Measurements from ENCODE around the gene SLC6A8.
"Not testable (repeated sequence)": the region's sequence is repeated elsewhere in the genome, so short reads cannot be mapped to it uniquely, and the experiment has no call there.

The SLC6A8 gene

DNA sequence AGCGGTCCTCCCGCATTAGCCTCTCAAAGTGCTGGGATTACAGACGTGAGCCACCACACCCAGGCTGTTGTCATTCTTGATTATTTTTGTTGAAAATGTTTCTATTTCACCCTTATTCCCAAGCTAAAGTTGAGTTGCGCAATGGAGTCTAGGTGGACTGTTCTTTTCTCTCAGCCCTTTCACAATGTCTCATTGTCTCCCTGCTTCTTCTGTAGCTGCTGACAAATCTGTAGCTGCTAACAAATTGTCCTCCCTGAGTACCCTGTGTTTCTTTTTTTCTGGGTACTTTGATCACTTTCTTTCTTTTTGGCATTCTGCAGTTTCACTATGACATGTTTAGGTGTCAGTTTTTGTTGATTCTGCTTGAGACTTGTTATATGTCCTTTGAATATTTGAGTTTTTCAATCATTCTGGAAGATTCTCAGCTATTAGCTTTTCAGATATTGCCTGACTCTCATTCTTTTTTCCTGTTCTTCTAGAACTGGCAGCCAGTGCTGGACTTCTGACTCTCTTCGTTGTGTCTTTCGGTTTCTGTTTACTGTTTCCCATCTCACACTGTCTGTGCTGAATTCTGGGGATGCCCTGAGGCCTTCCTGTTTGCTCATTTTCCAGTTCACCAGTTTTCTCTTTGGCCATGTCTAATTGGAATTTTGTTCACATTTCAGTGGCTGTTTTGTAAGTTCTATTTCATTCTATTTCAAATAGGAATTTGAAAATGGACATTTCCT is 43.6 kb downstream of the SLC6A8 start:
- DNase-seq (no peak), ATAC-seq (no peak)

- ATAC-seq (no peak), DNase-seq (no peak)
Measured at GRCh38 chrX:153731845-153732215, 44.1 kb downstream of the SLC6A8 start.

DNA sequence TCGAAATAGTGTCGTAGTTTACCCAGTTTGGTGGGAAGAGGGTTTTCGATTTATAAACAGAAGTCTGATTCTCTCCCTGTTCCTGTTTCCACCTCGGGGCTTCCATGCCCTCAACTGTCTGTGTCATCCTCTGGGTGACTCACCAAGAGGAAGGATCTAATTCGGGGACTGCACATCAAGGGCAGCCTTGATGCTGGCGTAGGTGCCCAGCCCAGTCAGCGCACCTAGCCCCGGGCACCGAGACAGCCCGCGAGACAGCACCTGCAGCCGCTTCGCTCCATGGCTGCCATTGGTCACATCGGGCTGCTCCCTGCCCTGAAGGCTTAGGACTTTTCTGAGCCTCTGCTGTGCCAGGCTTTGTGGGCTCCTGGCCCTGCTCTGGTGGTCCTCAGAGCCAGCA is 44.7 kb downstream of the SLC6A8 start:
- ATAC-seq: no peak
- DNase-seq: no peak

DNA sequence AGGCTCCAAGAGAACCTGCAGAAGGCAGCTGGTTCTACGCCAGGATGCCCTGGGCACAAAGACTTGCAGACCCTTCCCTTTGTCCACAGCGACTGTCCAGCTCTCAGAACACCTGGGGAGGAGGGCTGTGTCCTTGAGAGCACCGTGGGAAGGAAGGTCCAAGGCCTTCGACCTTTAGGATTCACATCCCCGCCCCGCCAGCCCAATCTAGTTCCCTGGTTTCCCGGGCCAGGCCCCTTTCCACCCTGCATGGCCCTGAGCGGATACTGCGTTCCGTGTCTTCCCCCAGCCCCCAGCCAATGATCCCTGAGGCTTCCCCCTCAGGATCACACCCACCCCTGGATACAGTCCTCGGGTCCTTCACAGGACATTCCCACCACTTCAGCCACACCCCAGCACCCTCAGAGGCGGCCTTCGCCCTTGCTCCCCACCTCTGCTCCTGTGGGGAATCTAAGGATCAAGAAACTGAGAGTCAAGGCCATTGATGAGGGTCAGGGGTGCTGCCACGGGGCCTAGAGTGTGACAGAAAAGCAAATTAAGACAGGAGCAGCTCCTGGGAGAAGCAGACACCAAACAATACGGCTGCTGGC is 46.0 kb downstream of the SLC6A8 start:
- ATAC-seq: no peak

DNA sequence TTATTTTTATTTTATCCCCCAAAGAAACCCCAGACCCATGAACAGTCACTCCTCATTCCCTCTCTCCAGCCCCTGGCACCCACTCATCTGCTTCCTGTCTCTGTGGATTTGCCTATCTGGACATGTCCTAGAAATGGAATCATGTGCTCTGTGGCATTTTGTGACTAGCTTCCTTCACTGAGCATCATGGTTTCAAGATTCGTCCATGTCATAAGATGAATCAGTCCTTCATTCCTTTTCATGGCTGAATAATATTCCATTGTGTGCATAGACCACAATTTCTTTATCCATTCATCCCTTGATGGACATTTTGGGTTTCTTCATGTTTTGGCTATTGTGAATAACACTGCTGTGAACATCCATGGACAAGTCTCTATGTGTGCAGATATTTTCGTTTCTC is 47.1 kb downstream of the SLC6A8 start:
- ATAC-seq: no peak
- no peak for DNase-seq

More for the DNA sequence above, 46.0 kb downstream of the SLC6A8 start:
- no peak for DNase-seq

- DNase-seq: no peak
- ATAC-seq: peak; percentile 65
Measured at GRCh38 chrX:153735274-153735673, 47.5 kb downstream of the SLC6A8 start.

- ATAC-seq (no peak), DNase-seq (no peak)
Measured at GRCh38 chrX:153736071-153736820, 48.5 kb downstream of the SLC6A8 start.

DNA sequence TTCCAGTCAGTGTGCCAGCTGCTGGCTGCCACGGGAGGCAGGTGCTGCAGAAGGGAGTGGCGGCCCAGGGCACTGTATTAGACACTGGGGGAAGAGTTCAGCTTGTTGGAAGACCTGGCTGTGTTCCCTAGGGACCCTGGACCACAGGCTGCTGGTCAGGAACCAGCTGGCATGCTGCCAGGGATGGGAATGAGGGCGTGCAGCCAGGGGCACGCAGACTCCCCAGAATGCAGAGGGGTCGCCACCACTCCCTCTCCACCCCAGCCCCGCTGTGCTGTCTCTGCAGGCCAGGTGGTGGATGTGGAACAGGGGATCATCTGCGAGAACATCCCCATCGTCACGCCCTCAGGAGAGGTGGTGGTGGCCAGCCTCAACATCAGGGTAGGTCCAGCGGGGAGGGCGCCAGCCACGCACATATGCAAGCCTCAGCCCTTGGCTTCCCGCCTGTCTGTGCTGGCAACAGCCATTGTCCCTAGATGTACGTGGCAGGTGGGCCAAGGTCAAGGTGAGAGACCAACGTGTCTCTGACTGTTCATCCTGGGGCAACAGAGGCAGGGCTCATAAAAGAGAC is 49.2 kb downstream of the SLC6A8 start:
- no peak for DNase-seq
- no peak for ATAC-seq

- ATAC-seq: no peak
- no peak for DNase-seq
Measured at GRCh38 chrX:153738056-153738605, 50.4 kb downstream of the SLC6A8 start.

DNA sequence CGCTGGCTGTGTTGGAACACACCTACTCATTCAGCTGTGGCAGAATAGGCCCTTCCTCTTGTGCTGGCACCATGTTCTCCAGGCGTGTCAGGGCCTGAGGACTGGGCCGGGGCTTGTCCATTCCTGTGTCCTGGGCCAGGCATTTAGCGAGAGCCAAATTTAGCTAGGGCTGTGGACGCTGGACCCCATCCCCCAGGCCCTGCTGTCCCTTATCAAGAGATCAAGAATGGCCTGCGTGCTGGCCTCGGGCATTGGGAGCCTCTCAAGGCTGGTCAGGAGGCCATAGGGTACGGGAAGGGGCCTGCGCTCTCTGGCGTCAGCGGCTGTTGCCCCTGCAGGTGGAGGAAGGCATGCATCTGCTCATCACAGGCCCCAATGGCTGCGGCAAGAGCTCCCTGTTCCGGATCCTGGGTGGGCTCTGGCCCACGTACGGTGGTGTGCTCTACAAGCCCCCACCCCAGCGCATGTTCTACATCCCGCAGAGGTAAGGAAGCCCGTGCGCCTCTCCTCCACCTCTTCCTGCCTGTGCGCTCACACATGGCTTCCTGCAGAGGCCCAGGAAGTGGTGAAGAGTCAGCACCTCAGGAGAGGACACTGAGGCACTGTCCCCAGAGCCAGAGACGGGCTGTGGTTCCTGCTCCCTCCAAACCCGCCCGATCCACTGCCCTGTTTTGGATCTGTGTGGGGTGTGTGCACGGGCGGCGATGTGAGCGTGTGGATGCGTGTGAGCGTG is 52.2 kb downstream of the SLC6A8 start:
- DNase-seq (no peak), ATAC-seq (peak; percentile 55)

- DNase-seq: no peak
- no peak for ATAC-seq
Measured at GRCh38 chrX:153740631-153741222, 53.0 kb downstream of the SLC6A8 start.

GRCh38 chrX:153741446-153741845 is 53.7 kb downstream of the SLC6A8 start:
- ATAC-seq: no peak
- DNase-seq: no peak

- not testable (repeated sequence) for DNase-seq, ATAC-seq
Measured at GRCh38 chrX:153742111-153742510, 54.4 kb downstream of the SLC6A8 start.

- not testable (repeated sequence) for DNase-seq, ATAC-seq
Measured at GRCh38 chrX:153742796-153743467, 55.2 kb downstream of the SLC6A8 start.

GRCh38 chrX:153743468-153744209 is 55.9 kb downstream of the SLC6A8 start:
- ATAC-seq, DNase-seq: not testable (repeated sequence)

GRCh38 chrX:153744210-153745066 is 56.7 kb downstream of the SLC6A8 start:
- no peak for ATAC-seq
- no peak for DNase-seq

DNA sequence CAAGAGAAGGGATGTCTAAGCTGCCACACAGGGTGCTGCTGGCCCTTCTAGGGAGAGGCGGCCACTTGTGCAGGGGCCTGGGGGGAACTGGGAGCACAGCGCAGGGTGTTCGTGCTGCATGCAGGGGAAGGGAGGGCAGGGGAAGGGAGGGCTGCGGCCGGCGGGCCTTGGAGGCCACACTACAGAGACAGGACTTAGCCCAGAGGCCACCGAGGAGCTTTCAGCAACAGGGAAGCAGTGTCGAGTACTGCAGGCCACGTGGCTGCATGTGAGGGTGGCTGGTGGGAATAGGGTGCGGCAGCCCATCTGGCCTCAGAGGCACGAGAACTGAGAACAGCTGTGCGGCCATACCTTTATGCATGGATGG is 57.3 kb downstream of the SLC6A8 start:
- not testable (repeated sequence) for ATAC-seq, DNase-seq

All from stimulated activated naive CD8-positive, alpha-beta T cell treated with anti-CD3 and anti-CD28 coated beads, Interleukin-15, Interleukin-2, amounts not matched to agents 100 U/mL and 50 U/mL, for 24 hours (primary cell).